ENCODE data around the gene ITPKC. TPM values are rescaled to one million over a fixed set of nuclear protein-coding genes. Genes with fewer than 3 reads are reported as not detected.

The ITPKC gene
- total and polyA plus RNA-seq, 8 donors: 10.2 to 25.6 (median 13.7) TPM

DNA sequence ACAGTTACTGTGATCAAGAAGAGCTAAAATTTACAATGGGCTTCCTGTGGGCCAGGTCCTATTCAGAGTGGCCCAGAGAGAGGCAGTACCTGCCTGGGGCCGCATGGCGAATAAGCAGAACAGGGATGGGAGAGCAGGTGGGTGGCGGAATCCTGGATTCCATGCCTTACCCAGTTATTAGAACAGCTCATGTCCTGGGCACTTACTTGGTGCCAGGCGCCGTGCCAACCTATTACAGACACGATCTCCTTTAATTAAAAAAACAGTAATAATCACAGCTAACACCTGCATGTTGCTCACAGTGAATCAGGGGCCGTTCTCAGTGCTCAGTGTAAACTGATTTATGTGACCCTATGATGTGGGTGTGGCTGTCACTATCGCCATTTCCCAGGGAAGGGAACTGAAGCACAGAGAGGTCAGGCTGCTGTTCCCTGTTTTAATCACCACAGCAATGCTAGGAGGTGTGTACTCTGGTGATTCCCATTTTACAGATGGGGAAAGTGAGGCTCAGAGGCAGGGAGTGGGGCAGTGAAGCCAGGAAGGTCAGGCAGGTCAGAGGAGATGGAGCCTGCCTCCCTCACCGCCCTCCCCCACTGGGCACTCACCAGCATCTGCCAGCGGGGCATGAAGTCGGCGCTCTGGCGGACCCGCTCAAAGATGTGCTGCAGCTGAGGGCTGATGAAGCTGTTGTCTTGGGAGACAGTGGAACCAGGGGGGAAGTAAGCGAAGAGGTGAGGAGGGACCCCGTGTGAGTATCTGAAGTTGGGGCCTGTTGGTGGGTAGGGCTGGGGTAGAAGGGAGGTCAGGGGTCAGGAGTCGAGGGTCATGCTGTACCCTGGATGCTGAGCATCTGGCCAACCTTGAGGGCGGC, 12.2 kb upstream of the ITPKC start:
- Histone ChIP-seq H3K27me3 (no peaks in the 10 kb centered on the region), H3K36me3 (peaks cover 0 to 96% of the 10 kb centered on the region in 2 donors), H3K4me3 (no peak overlapping the region), H3K9me3 (no peaks in the 10 kb centered on the region), H3K27ac (no peak overlapping the region), H3K4me1 (no peaks in the 10 kb centered on the region)
- DNase-seq (no peak), ATAC-seq (no peak)
- intact Hi-C loops (cut with DNase I): no loop called here
- no peak for TF ChIP-seq CTCF (IDR thresholded peaks at IDR 0.05)

GRCh38 chr19:40705362-40705651, 11.6 kb upstream of the ITPKC start:
- Histone ChIP-seq H3K4me3 (no peak overlapping the region), H3K9me3 (no peaks in the 10 kb centered on the region), H3K36me3 (peaks cover 0 to 96% of the 10 kb centered on the region in 2 donors), H3K27ac (no peak overlapping the region), H3K4me1 (no peaks in the 10 kb centered on the region), H3K27me3 (no peaks in the 10 kb centered on the region)
- intact Hi-C loops (cut with DNase I): no loop called here
- TF ChIP-seq CTCF (IDR thresholded peaks at IDR 0.05): no peak
- DNase-seq (peak in 1 of 4 donors; percentile 66), ATAC-seq (no peak)

DNA sequence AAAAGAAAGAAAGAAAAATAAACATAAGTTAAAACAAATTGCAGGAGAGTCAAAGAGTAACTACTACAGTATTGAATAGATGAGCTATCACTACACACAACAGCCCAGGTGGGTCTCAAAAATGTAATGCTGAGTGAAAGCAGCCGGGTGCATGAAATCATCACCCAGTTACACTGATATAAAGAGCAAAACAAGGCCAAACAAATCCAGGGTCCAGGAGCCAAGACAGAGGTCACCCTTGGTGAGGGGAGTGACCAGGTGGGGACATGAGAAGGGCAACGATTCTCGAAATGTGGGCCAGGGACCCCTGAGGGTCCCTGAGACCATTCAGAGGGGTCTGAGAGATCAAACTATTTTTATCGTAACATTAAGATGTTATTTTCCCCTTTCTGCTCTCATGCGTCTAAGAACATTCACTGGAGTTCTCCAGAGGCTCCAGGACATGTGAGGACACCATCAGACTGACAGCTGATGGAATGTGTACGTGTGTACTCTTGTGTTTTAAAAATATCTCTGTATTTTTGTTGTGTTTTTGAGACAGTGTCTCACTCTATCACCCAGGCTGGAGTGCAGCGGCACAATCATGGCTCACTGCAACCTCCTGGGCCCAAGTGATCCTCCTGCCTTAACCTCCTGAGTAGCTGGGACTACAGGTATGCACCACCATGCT, 10.8 kb upstream of the ITPKC start:
- DNase-seq: no peak
- Histone ChIP-seq H3K9me3 (no peaks in the 10 kb centered on the region), H3K4me1 (no peaks in the 10 kb centered on the region), H3K27me3 (no peaks in the 10 kb centered on the region), H3K4me3 (no peak overlapping the region), H3K36me3 (peaks cover 0 to 94% of the 10 kb centered on the region in 2 donors), H3K27ac (no peak overlapping the region)
- intact Hi-C loops (cut with DNase I): no loop called here
- TF ChIP-seq CTCF (IDR thresholded peaks at IDR 0.05): no peak
- ATAC-seq: no peak

GRCh38 chr19:40707615-40708014, 9.3 kb upstream of the ITPKC start:
- no peak for DNase-seq
- H3K4me3 ChIP-seq: no peak overlapping the region
- no peak overlapping the region for H3K27ac ChIP-seq
- no peaks in the 10 kb centered on the region for H3K4me1 ChIP-seq
- H3K27me3 ChIP-seq: no peaks in the 10 kb centered on the region
- peaks cover 0 to 83% of the 10 kb centered on the region in 2 donors for H3K36me3 ChIP-seq
- no peaks in the 10 kb centered on the region for H3K9me3 ChIP-seq
- ATAC-seq: no peak
- TF ChIP-seq CTCF (IDR thresholded peaks at IDR 0.05): no peak
- intact Hi-C loops (cut with DNase I): no loop called here

GRCh38 chr19:40709817-40710216, 7.1 kb upstream of the ITPKC start:
- no peak overlapping the region for H3K27ac ChIP-seq
- H3K27me3 ChIP-seq: no peaks in the 10 kb centered on the region
- intact Hi-C loops (cut with DNase I): no loop called here
- peaks cover 5 to 13% of the 10 kb centered on the region in 2 donors for H3K4me1 ChIP-seq
- no peak for DNase-seq
- TF ChIP-seq CTCF (IDR thresholded peaks at IDR 0.05): no peak
- no peak for ATAC-seq
- H3K36me3 ChIP-seq: peaks cover 0 to 69% of the 10 kb centered on the region in 2 donors
- no peaks in the 10 kb centered on the region for H3K9me3 ChIP-seq
- H3K4me3 ChIP-seq: no peak overlapping the region

Data from left lung (tissue), 10 donors.